Cerebellar nuclear complex (tissue), 1 donor: ENCODE results near the gene NCLN.
"Not testable (repeated sequence)": the region's sequence is repeated elsewhere in the genome, so short reads cannot be mapped to it uniquely, and the experiment has no call there.

Experiments used
- DNase-seq, 2 experiments: peaks; one replicate each; lab custom pipeline; 2025; lab: John Stamatoyannopoulos, UW

NCLN gene

GRCh38 chr19:3154957-3155736, 30.6 kb upstream of the NCLN start:
- DNase-seq, result no peak

- no peak for DNase-seq
Observed at GRCh38 chr19:3157096-3157845, 28.5 kb upstream of the NCLN start.

- DNase-seq, result no peak
Observed at GRCh38 chr19:3159565-3159964, 26.2 kb upstream of the NCLN start.

- no peak for DNase-seq
Observed at GRCh38 chr19:3160219-3160618, 25.5 kb upstream of the NCLN start.

- DNase-seq, result no peak
Observed at GRCh38 chr19:3161453-3161852, 24.3 kb upstream of the NCLN start.

- DNase-seq, result no peak
Observed at GRCh38 chr19:3162418-3163229, 23.1 kb upstream of the NCLN start.

- peak in 1 of 2 experiments; percentile 48 for DNase-seq
Observed at GRCh38 chr19:3163230-3163886, 22.4 kb upstream of the NCLN start.

GRCh38 chr19:3163943-3164342, 21.8 kb upstream of the NCLN start:
- DNase-seq, result no peak

GRCh38 chr19:3167533-3168272, 18.0 kb upstream of the NCLN start:
- DNase-seq, result no peak

GRCh38 chr19:3171894-3172672, 13.6 kb upstream of the NCLN start:
- no peak for DNase-seq

GRCh38 chr19:3172673-3173000, 13.1 kb upstream of the NCLN start:
- DNase-seq, result not testable (repeated sequence)

- no peak for DNase-seq
Observed at GRCh38 chr19:3175781-3176714, 9.7 kb upstream of the NCLN start.

GRCh38 chr19:3176715-3177501, 8.8 kb upstream of the NCLN start:
- no peak for DNase-seq

GRCh38 chr19:3178377-3178972, 7.3 kb upstream of the NCLN start, which contains the start of gene S1PR4:
S1PR4 (plus strand) TSS chr19:3178769; CDS start chr19:3178793, 24 bp downstream.
- no peak for DNase-seq

GRCh38 chr19:3178973-3179738, 6.6 kb upstream of the NCLN start:
- no peak for DNase-seq

- no peak for DNase-seq
Observed at GRCh38 chr19:3179739-3180293, 5.9 kb upstream of the NCLN start.
